HG02852 (cell line): ENCODE results near the gene RIC8A.
"Not testable (repeated sequence)": the region's sequence is repeated elsewhere in the genome, so short reads cannot be mapped to it uniquely, and the experiment has no call there.

Experiments
- ATAC-seq: cut with Tn5 transposase; IDR thresholded peaks from one replicate; pipeline ENCODE4 v1.9.1; 2021; ENCODE audit warnings: mild to moderate bottlenecking, moderate library complexity; ENCODE audit not compliant: unreplicated experiment

Gene RIC8A

GRCh38 chr11:217704-218103, 10.2 kb downstream of the RIC8A start:
- ATAC-seq = no peak

GRCh38 chr11:218815-219593, 11.5 kb downstream of the RIC8A start:
- ATAC-seq = no peak

- not testable (repeated sequence) for ATAC-seq
These were observed 13.2 kb downstream of the RIC8A start for GRCh38 chr11:220641-221215.

GRCh38 chr11:221539-221938, 14.0 kb downstream of the RIC8A start:
- ATAC-seq = no peak

- no peak for ATAC-seq
These were observed 14.7 kb downstream of the RIC8A start for GRCh38 chr11:221998-222789.

GRCh38 chr11:223026-223789, 15.7 kb downstream of the RIC8A start:
- ATAC-seq = no peak

GRCh38 chr11:223884-224283, 16.4 kb downstream of the RIC8A start:
- ATAC-seq = no peak

GRCh38 chr11:224424-224823, 16.9 kb downstream of the RIC8A start:
- ATAC-seq = no peak

GRCh38 chr11:225734-226453, 18.4 kb downstream of the RIC8A start:
- no peak for ATAC-seq

GRCh38 chr11:227824-228379, 20.4 kb downstream of the RIC8A start:
- no peak for ATAC-seq

GRCh38 chr11:230431-230830, 22.9 kb downstream of the RIC8A start:
- no peak for ATAC-seq

- no peak for ATAC-seq
These were observed 25.5 kb downstream of the RIC8A start for GRCh38 chr11:232783-233565.

GRCh38 chr11:235180-235579, 27.7 kb downstream of the RIC8A start:
- ATAC-seq = no peak

GRCh38 chr11:235609-235996, 28.1 kb downstream of the RIC8A start:
- peak; percentile 18 for ATAC-seq

GRCh38 chr11:235997-236773, 28.7 kb downstream of the RIC8A start, which contains the start of gene SIRT3:
SIRT3 (minus strand) TSS chr11:236342; CDS start chr11:236328, 14 bp downstream.
- ATAC-seq = peak; percentile 66

GRCh38 chr11:236774-237767, 29.6 kb downstream of the RIC8A start, which contains the start of gene PSMD13:
PSMD13 (plus strand) TSS chr11:236976; CDS start chr11:237050, 74 bp downstream.
- peak; percentile 84 for ATAC-seq

GRCh38 chr11:238346-238745, 30.8 kb downstream of the RIC8A start:
- ATAC-seq = not testable (repeated sequence)
